Measurements from ENCODE around the gene ISYNA1. TPM values are rescaled to one million over a fixed set of nuclear protein-coding genes. Genes with fewer than 3 reads are reported as not detected.

The ISYNA1 gene
- total RNA-seq, 2 donors from 2014 or later: 60.9 to 143 TPM

DNA sequence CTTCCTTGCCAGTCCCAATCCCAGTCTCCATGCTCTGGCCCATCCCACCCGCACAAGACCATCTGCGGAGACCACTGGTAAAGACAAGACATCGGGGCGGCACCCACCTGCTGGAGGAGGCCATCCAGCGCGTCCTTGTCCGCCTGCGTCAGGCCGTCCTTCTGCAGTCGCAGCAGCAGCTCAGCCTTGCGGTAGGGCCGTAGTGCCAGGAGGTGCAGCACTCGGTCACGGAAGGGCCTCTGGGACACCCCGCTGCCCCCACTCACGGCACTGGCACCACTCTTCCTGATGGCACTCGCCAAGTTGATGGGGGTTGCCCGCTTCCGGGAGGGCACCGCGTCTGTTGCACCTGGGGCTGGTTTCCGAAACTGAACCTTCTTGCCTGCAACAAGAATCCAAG is 23.5 kb upstream of the ISYNA1 start:
- no peaks in the 10 kb centered on the region for H3K9me3 ChIP-seq
- H3K36me3 ChIP-seq: peaks cover 8% of the 10 kb centered on the region
- H3K27ac ChIP-seq: peak overlapping the region; percentile 89 to 95
- peaks cover 35 to 66% of the 10 kb centered on the region in 2 donors for H3K4me1 ChIP-seq (ENCODE audit: control insufficient read depth in 1 of 2, low read depth in 2 of 2)
- H3K4me3 ChIP-seq: no peak overlapping the region
- TF ChIP-seq, protein P1, sequence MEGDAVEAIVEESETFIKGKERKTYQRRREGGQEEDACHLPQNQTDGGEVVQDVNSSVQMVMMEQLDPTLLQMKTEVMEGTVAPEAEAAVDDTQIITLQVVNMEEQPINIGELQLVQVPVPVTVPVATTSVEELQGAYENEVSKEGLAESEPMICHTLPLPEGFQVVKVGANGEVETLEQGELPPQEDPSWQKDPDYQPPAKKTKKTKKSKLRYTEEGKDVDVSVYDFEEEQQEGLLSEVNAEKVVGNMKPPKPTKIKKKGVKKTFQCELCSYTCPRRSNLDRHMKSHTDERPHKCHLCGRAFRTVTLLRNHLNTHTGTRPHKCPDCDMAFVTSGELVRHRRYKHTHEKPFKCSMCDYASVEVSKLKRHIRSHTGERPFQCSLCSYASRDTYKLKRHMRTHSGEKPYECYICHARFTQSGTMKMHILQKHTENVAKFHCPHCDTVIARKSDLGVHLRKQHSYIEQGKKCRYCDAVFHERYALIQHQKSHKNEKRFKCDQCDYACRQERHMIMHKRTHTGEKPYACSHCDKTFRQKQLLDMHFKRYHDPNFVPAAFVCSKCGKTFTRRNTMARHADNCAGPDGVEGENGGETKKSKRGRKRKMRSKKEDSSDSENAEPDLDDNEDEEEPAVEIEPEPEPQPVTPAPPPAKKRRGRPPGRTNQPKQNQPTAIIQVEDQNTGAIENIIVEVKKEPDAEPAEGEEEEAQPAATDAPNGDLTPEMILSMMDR (IDR thresholded peaks at IDR 0.05): no peak
- ATAC-seq (ENCODE audit: insufficient number of reproducible peaks, low FRiP score, low read depth): no peak
- no peak for DNase-seq (ENCODE audit: low spot score)
- no peaks in the 10 kb centered on the region for H3K27me3 ChIP-seq (replicated peaks; ENCODE audit: insufficient read depth)

DNA sequence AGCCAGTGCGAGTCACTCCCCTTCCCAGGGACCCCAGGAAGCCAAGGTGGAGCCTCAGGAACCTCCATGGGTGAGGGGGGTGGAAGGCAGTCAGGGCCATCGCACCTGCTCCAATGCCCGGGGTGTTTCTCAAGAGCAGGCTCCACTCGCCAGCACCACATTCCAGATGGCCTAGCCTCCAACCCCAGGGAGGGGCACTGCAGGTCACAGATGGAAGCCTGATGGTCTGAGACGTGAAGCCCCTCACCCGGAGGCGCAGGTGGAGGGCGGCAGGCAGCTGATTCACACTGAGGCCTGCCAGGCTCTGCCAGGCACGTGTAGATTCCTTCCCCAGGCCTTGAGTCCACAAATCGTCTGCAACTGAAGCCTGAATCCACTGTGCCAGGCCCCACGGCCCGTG is 23.0 kb upstream of the ISYNA1 start:
- Histone ChIP-seq H3K4me1 (ENCODE audit: control insufficient read depth in 1 of 2, low read depth in 2 of 2) (peaks cover 35 to 62% of the 10 kb centered on the region in 2 donors), H3K9me3 (no peaks in the 10 kb centered on the region), H3K27me3 (replicated peaks; ENCODE audit: insufficient read depth) (no peaks in the 10 kb centered on the region), H3K4me3 (no peak overlapping the region), H3K27ac (peak overlapping the region; percentile 89 to 95), H3K36me3 (peaks cover 12% of the 10 kb centered on the region)
- no peak for ATAC-seq (ENCODE audit: insufficient number of reproducible peaks, low FRiP score, low read depth)
- no peak for DNase-seq (ENCODE audit: low spot score)
- TF ChIP-seq, protein P1 (IDR thresholded peaks at IDR 0.05): no peak

DNA sequence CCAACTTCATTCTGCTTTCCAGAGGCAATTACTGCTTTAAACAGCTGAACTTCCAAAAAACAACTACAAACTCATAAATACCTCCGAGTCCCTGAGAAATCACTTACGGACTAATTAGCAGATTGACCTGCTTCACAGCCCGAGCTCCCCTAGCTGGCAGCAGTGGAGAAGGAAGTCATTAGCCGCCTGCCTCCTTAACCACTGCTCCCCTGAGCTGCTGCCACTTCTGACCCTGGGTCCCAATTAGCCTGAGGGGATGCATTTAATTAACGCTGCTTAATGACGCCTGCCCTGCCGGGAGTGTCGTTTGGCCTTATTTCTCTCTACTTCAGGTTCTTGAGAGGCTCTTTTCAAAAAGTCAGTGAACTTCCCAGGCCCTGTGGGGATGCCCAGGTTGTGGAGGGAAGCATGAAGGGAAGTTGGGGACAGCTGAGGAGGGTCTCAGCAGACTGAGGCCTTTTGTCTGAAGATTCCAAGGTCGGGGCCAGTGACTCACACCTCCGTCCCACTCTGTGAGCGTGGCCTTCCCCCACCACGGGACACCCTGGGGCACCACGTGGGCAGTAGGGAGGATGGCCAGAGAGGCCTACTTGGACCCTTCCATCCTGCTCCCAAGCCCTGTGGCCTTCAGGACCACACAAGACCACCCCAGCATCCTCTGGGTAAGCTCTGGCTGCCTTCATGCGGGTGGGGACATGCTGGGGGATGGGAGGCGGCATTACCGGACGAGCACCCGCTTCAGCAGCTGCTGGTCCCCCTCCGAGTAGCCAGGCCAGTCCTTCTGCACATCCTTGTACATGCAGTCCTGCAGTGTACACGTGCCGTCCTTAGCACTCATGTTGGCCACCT is 19.8 kb upstream of the ISYNA1 start:
- peaks cover 20 to 42% of the 10 kb centered on the region in 2 donors for H3K4me1 ChIP-seq (ENCODE audit: control insufficient read depth in 1 of 2, low read depth in 2 of 2)
- TF ChIP-seq, protein P1 (IDR thresholded peaks at IDR 0.05): no peak
- H3K27ac ChIP-seq: peak overlapping the region; percentile 42 to 59
- peaks cover 13% of the 10 kb centered on the region for H3K36me3 ChIP-seq
- no peak for DNase-seq (ENCODE audit: low spot score)
- no peaks in the 10 kb centered on the region for H3K9me3 ChIP-seq
- ATAC-seq (ENCODE audit: insufficient number of reproducible peaks, low FRiP score, low read depth): no peak
- H3K4me3 ChIP-seq: no peak overlapping the region
- H3K27me3 ChIP-seq (replicated peaks; ENCODE audit: insufficient read depth): no peaks in the 10 kb centered on the region

DNA sequence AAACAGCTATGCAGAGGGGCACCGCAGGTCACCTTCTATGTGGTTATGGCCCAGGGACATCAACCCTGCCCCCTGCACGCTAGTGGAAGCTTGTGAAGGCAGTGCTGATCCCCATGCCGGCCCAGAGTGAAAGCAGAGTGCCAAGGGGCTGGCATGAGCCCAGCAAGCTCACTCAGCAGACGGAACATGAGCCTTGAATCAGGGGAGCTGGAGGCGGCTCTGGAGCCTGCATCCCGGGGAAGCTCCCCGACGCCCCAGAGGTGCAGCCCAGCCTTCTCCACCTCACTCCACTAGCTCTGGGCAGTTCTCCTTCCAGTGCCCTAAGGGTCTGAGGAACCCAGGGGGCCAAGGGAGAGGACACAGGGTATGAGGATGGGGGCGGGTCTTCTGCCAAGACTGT is 19.0 kb upstream of the ISYNA1 start:
- DNase-seq (ENCODE audit: low spot score) (no peak), ATAC-seq (ENCODE audit: insufficient number of reproducible peaks, low FRiP score, low read depth) (no peak)
- H3K27me3 ChIP-seq (replicated peaks; ENCODE audit: insufficient read depth): no peaks in the 10 kb centered on the region
- peaks cover 16% of the 10 kb centered on the region for H3K36me3 ChIP-seq
- peaks cover 20 to 41% of the 10 kb centered on the region in 2 donors for H3K4me1 ChIP-seq (ENCODE audit: control insufficient read depth in 1 of 2, low read depth in 2 of 2)
- TF ChIP-seq, protein P1 (IDR thresholded peaks at IDR 0.05): no peak
- no peaks in the 10 kb centered on the region for H3K9me3 ChIP-seq
- H3K27ac ChIP-seq: peak overlapping the region; percentile 42 to 59
- no peak overlapping the region for H3K4me3 ChIP-seq

DNA sequence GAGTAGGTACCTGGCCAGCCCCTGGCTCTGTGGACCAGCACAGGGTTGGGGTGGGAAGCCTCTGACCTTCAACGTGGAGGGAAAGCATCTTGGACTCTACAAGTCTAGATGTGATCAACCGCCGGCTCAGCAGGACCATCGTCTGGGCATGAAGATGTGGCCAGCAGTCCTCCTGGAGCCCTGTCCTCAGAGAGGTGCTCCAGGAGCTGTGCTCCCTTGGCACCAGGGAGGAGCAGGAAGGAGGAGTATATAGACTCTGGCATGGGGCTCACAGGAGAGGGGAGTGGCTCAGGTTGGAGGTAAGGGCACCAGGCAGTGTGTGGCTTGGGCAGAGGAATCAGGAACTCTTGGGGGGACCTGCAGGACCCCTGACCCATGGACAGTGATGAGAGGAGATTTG is 18.3 kb upstream of the ISYNA1 start:
- H3K9me3 ChIP-seq: no peaks in the 10 kb centered on the region
- no peak for DNase-seq (ENCODE audit: low spot score)
- H3K27ac ChIP-seq: peak overlapping the region; percentile 29 to 42
- H3K27me3 ChIP-seq (replicated peaks; ENCODE audit: insufficient read depth): no peaks in the 10 kb centered on the region
- no peak for ATAC-seq (ENCODE audit: insufficient number of reproducible peaks, low FRiP score, low read depth)
- H3K4me1 ChIP-seq (ENCODE audit: control insufficient read depth in 1 of 2, low read depth in 2 of 2): peaks cover 20 to 34% of the 10 kb centered on the region in 2 donors
- no peak overlapping the region for H3K4me3 ChIP-seq
- H3K36me3 ChIP-seq: peaks cover 19% of the 10 kb centered on the region
- TF ChIP-seq, protein P1 (IDR thresholded peaks at IDR 0.05): no peak
